ENCODE data around the gene GRB7. TPM values are rescaled to one million over a fixed set of nuclear protein-coding genes. Genes with fewer than 3 reads are reported as not detected.

Gene GRB7
- total RNA-seq (ENCODE audit: low replicate concordance) = under 0.01 and 0.60 TPM in 2 replicates

DNA sequence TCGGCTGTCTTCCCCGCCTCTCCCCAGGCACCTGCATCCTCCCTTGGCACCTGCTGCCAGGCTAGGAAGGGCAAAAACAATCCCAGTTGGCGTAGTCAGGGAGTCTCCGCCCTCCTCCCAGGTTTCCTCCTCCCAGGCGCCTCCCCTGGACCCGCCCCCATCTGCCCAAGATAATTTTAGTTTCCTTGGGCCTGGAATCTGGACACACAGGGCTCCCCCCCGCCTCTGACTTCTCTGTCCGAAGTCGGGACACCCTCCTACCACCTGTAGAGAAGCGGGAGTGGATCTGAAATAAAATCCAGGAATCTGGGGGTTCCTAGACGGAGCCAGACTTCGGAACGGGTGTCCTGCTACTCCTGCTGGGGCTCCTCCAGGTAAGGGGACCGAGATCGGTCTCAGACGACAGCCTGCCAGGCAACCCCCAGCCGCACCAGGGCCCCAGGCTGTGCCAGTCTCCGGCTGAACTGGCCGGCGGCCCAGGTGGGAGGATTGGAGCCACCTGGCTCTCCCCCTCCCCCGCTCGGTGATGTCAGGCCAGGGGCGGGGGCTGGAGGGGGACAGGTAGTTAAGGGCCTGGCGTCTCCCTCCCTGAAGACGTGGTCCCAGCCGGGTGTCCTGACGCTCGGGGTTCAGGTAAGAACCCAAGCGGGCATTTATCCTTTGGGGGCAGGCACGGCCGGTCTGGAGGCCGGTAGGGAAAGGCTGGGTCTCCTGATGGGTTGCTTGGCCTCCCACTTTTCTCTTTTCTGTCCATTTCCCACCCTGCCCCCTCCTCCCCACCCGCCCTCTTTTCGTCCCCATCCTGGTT, at the start of gene GRB7:
GRB7 (plus strand) TSS at position 179 of the 808 bp plus-strand sequence. CDS start 4,364 bp downstream, outside the sequence.

DNA sequence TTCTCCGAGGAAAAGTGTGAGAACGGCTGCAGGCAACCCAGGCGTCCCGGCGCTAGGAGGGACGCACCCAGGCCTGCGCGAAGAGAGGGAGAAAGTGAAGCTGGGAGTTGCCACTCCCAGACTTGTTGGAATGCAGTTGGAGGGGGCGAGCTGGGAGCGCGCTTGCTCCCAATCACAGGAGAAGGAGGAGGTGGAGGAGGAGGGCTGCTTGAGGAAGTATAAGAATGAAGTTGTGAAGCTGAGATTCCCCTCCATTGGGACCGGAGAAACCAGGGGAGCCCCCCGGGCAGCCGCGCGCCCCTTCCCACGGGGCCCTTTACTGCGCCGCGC, 38.0 kb upstream of the GRB7 start, which contains the start of gene ERBB2:
ERBB2 (plus strand) TSS at position 247 of the 330 bp plus-strand sequence. CDS start 175 bp downstream, outside the sequence.

DNA sequence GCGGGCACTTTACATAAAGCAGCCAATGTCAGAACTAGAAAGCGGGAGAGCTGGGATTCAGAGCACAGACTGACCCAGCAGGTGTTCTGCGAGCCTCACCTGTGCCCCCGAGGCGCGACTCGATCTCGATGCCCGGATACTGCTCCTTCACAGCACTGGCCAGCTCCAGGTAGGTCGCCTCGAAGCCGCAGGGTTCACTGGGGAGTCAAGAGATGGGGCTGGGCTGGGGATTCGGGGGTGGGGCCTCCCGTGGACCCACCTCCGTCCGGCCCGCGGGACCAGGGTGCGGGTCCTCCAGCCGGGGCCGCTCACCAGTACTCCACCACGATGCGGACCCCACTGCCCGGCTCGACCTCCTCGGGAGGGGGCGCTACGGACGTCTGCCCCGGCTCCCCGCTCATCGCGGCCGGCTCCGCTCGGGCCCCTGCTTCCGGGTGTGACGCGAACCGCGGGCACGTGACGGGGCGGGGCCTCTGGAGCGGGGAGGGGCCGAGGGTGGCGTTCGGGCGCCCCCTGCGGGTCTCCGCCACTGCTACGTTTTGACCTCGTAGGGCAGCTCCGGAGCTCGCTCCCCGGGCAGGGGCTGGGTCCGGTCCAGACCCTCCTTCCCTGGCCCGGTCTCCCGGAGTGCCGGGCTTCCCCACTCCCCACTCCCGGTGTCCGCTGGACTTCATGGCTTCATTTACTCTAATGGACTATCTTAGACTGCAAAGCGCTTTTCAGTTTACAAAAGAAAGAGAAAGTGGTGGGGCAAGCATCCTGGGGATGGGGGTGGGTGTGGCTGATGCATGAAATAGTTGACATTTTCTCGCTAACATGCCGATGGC, 7.4 kb upstream of the GRB7 start, which contains the start of gene MIEN1:
MIEN1 (minus strand) TSS at position 438 of the 827 bp plus-strand sequence; CDS start at position 401, 37 bp downstream.

Other genes with a start within 250 kb of the GRB7 start
- not detected in 2 replicates for gene NEUROD2, start 130.0 kb upstream of the GRB7 start, total RNA-seq (ENCODE audit: low replicate concordance)
- gene PPP1R1B, start 111.0 kb upstream of the GRB7 start, total RNA-seq (ENCODE audit: low replicate concordance) = 3.0 TPM in 1 of 2 replicates, not detected in the other
- 18.4 and 49.3 TPM in 2 replicates for gene STARD3, start 100.8 kb upstream of the GRB7 start, total RNA-seq (ENCODE audit: low replicate concordance)
- 0.23 and 0.70 TPM in 2 replicates for gene TCAP, start 72.6 kb upstream of the GRB7 start, total RNA-seq (ENCODE audit: low replicate concordance)
- not detected in 2 replicates for gene PNMT, start 69.5 kb upstream of the GRB7 start, total RNA-seq (ENCODE audit: low replicate concordance)
- 8.3 and 19.9 TPM in 2 replicates for gene PGAP3, start 49.9 kb upstream of the GRB7 start, total RNA-seq (ENCODE audit: low replicate concordance)
- 33.8 and 34.5 TPM in 2 replicates for gene ERBB2, start 37.9 kb upstream of the GRB7 start, total RNA-seq (ENCODE audit: low replicate concordance)
- 8.7 and 21.0 TPM in 2 replicates for gene MIEN1, start 7.4 kb upstream of the GRB7 start, total RNA-seq (ENCODE audit: low replicate concordance)
- gene IKZF3, start 126.4 kb downstream of the GRB7 start, total RNA-seq (ENCODE audit: low replicate concordance) = not detected in 2 replicates
- not detected in 2 replicates for gene ZPBP2, start 130.3 kb downstream of the GRB7 start, total RNA-seq (ENCODE audit: low replicate concordance)
- 6.0 and 8.0 TPM in 2 replicates for gene GSDMB, start 180.7 kb downstream of the GRB7 start, total RNA-seq (ENCODE audit: low replicate concordance)
- 107 and 108 TPM in 2 replicates for gene ORMDL3, start 189.7 kb downstream of the GRB7 start, total RNA-seq (ENCODE audit: low replicate concordance)
- gene LRRC3C, start 189.8 kb downstream of the GRB7 start, total RNA-seq (ENCODE audit: low replicate concordance) = not detected in 2 replicates
- not detected in 2 replicates for gene GSDMA, start 225.1 kb downstream of the GRB7 start, total RNA-seq (ENCODE audit: low replicate concordance)
- gene PSMD3, start 242.9 kb downstream of the GRB7 start, total RNA-seq (ENCODE audit: low replicate concordance) = 57.9 and 103 TPM in 2 replicates